Vagina (tissue), 2 donors: ENCODE measurements around the gene BPI. TPM values are rescaled to one million over a fixed set of nuclear protein-coding genes. Genes with fewer than 3 reads are reported as not detected.
"Not testable (repeated sequence)": the region's sequence is repeated elsewhere in the genome, so short reads cannot be mapped to it uniquely, and the experiment has no call there.

Source experiments
- DNase-seq, 2 donors: peaks; one replicate each; pipeline ENCODE4 v3.0.0-alpha.2; 2017; ENCODE audit errors: extremely low spot score in 2 of 2
- H3K27ac ChIP-seq: fragments of 200-600 bp; sonication (generic); one replicate; pipeline ENCODE4 v1.5.1; 2019
- H3K27me3 ChIP-seq: fragments of 200-600 bp; sonication (generic); one replicate; pipeline ENCODE4 v1.5.1; 2019
- H3K36me3 ChIP-seq, 2 donors: fragments of 200-600 bp; sonication (generic); one replicate each; pipeline ENCODE4 v1.5.1; 2017 to 2019
- H3K4me1 ChIP-seq: fragments of 200-600 bp; sonication (generic); one replicate; pipeline ENCODE4 v1.5.1; 2019
- H3K4me3 ChIP-seq, 2 donors: fragments of 200-600 bp; sonication (generic); 1 replicate in 1 of 2; 2 replicates in 1 of 2; pipeline ENCODE4 v1.5.1; 2016 to 2019
- H3K9me3 ChIP-seq: fragments of 200-600 bp; sonication (generic); one replicate; pipeline ENCODE4 v1.5.1; 2019
- POLR2A ChIP-seq, 2 donors: fragments of 450-650 bp; IDR thresholded peaks; one replicate each; pipeline ENCODE4 v1.6.1; 2017; ENCODE audit warnings: antibody characterized with exemption in 2 of 2, mild to moderate bottlenecking in 2 of 2, moderate library complexity in 2 of 2
- POLR2AphosphoS5 ChIP-seq, 2 donors: sonication (generic); formaldehyde crosslinking; IDR thresholded peaks; one replicate each; pipeline ENCODE4 v1.9.0; 2017; ENCODE audit warnings: antibody characterized with exemption in 2 of 2, mild to moderate bottlenecking in 2 of 2, low read depth in 1 of 2; ENCODE audit not compliant: insufficient read depth in 1 of 2
- intact Hi-C: fragments of 100-400 bp; cut with DNase I; formaldehyde crosslinking; loops from one replicate; pipeline ENCODE4 v1.15.1; 2023
- total RNA-seq: library from RNA; depleted of rRNA; stranded (reverse); fragments of >200 nt; gene quantifications from one replicate; pipeline ENCODE4 v1.2.3, GENCODE V29; 2016
- TF ChIP-seq, protein P1 (sequence below), 3 experiments: fragments of 450-650 bp in 2 of 3; fragments of 200-600 bp in 1 of 3; sonication (generic) in 1 of 3; IDR thresholded peaks; one replicate each; pipeline ENCODE4 v1.5.1; 2017 to 2019; ENCODE audit warnings: antibody characterized with exemption in 3 of 3, mild to moderate bottlenecking in 2 of 3, moderate library complexity in 2 of 3

The BPI gene
- total RNA-seq, 1 donor from 2014 or later, result not detected

DNA sequence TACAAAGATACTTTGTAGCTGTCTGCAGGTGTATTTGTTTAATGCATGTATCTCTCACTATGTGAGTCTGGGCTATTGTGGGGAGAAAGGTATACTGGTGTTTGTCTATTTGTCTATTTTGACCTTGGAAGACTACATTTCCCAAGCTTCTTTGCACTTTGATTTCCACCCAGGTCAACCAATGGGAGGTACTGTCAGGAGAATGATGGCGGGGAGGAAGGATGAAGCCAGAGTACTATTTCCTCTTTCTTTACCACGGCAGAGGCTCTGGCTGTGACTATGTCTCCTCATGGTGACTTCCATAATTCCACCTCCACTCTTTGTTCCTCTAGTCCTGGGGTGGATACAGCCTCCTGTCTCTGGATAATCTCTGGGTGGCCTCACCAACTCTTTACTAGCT lies 65.4 kb downstream of the BPI start:
- TF ChIP-seq POLR2AphosphoS5 (IDR thresholded peaks at IDR 0.05; ENCODE audit: insufficient read depth in 1 of 2, low read depth in 1 of 2) (no peak), POLR2A (IDR thresholded peaks at IDR 0.05) (no peak)
- TF ChIP-seq, protein P1, sequence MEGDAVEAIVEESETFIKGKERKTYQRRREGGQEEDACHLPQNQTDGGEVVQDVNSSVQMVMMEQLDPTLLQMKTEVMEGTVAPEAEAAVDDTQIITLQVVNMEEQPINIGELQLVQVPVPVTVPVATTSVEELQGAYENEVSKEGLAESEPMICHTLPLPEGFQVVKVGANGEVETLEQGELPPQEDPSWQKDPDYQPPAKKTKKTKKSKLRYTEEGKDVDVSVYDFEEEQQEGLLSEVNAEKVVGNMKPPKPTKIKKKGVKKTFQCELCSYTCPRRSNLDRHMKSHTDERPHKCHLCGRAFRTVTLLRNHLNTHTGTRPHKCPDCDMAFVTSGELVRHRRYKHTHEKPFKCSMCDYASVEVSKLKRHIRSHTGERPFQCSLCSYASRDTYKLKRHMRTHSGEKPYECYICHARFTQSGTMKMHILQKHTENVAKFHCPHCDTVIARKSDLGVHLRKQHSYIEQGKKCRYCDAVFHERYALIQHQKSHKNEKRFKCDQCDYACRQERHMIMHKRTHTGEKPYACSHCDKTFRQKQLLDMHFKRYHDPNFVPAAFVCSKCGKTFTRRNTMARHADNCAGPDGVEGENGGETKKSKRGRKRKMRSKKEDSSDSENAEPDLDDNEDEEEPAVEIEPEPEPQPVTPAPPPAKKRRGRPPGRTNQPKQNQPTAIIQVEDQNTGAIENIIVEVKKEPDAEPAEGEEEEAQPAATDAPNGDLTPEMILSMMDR (IDR thresholded peaks at IDR 0.05), result no peak
- Histone ChIP-seq H3K27ac (no peak overlapping the region), H3K27me3 (no peaks in the 10 kb centered on the region), H3K4me1 (no peaks in the 10 kb centered on the region), H3K9me3 (no peaks in the 10 kb centered on the region), H3K36me3 (no peaks in the 10 kb centered on the region), H3K4me3 (no peak overlapping the region)
- DNase-seq, result no peak
- intact Hi-C loops, result no loop called here

DNA sequence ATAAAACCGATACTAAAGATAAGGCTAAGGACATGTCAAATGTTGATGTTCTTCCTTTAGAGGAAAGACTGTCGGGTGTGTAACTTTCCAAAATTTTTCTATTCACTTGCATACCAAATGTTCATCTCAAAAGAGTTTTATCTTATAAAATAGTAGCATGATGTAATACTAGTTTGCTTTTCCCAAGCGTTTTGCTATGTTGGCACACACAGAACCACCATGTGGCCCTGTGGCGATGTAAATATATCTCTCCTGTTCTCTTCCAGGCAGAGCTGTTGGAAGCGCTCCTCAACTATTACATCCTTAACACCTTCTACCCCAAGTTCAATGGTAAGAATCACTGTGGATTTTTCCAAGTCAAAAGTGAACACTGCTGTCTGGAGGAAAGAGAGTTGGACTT lies 68.8 kb downstream of the BPI start:
- no peak for DNase-seq
- H3K4me3 ChIP-seq, result no peak overlapping the region
- no peaks in the 10 kb centered on the region for H3K27me3 ChIP-seq
- H3K9me3 ChIP-seq, result no peaks in the 10 kb centered on the region
- no peak for TF ChIP-seq POLR2AphosphoS5 (IDR thresholded peaks at IDR 0.05; ENCODE audit: insufficient read depth in 1 of 2, low read depth in 1 of 2)
- TF ChIP-seq POLR2A (IDR thresholded peaks at IDR 0.05), result no peak
- TF ChIP-seq, protein P1 (IDR thresholded peaks at IDR 0.05), result no peak
- H3K36me3 ChIP-seq, result no peaks in the 10 kb centered on the region
- intact Hi-C loops, result no loop called here
- no peaks in the 10 kb centered on the region for H3K4me1 ChIP-seq
- no peak overlapping the region for H3K27ac ChIP-seq

DNA sequence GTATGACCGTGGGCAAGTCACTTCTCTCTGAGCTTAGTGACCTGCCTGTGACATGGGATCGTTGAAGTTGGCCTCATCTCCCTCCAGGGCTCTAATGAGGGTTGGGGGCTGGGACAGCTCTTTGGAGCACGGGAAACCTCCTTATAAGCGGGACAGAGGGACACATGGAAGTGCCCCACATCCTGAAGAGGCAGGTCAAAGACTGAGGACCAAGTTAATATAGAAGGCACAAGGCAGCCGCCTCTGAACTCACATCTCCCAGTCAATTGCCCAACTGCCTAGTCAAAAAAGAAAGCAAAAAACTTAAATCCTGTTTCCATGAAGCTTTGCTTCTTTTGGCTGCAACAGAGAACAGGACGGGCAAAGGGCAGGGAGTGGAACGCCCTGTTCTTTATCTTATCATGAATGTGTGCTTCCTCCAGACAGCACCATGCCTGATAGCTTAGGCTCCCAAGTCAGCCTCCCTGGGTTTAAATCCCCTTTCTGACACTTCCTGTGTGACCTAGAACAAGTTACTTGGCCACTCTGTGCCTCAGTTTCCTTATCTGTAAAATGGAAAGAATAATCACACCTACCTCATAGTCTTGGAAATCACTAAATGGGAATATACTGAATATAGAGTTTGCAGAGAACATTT lies 69.4 kb downstream of the BPI start:
- no peak for DNase-seq
- intact Hi-C loops, result no loop called here
- Histone ChIP-seq H3K27me3 (no peaks in the 10 kb centered on the region), H3K36me3 (no peaks in the 10 kb centered on the region), H3K4me1 (no peaks in the 10 kb centered on the region), H3K9me3 (no peaks in the 10 kb centered on the region), H3K4me3 (no peak overlapping the region), H3K27ac (no peak overlapping the region)
- TF ChIP-seq POLR2A (IDR thresholded peaks at IDR 0.05) (no peak), POLR2AphosphoS5 (IDR thresholded peaks at IDR 0.05; ENCODE audit: insufficient read depth in 1 of 2, low read depth in 1 of 2) (peak in 1 of 2 donors; percentile 27)
- TF ChIP-seq, protein P1 (IDR thresholded peaks at IDR 0.05), result no peak

DNA sequence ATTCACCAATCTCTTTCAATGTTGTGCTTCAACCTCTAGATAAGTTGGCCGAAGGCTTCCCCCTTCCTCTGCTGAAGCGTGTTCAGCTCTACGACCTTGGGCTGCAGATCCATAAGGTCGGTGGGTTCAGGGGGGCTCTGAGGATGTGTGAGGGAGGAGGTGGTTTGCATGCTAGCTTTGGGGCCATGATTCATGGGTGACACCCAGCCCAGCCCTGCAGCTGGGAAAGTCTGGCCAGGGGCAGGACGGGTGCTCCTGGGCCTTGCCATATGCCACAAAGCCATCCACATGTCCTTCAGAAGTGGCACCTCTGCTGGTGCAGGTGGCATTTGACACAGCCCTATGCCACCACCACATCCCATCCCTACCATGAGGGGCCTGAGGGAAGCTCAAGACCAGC lies 69.9 kb downstream of the BPI start:
- DNase-seq, result no peak
- Histone ChIP-seq H3K9me3 (no peaks in the 10 kb centered on the region), H3K27ac (no peak overlapping the region), H3K27me3 (no peaks in the 10 kb centered on the region), H3K4me1 (no peaks in the 10 kb centered on the region), H3K4me3 (no peak overlapping the region), H3K36me3 (no peaks in the 10 kb centered on the region)
- intact Hi-C loops, result no loop called here
- TF ChIP-seq, protein P1 (IDR thresholded peaks at IDR 0.05), result no peak
- no peak for TF ChIP-seq POLR2A (IDR thresholded peaks at IDR 0.05)
- no peak for TF ChIP-seq POLR2AphosphoS5 (IDR thresholded peaks at IDR 0.05; ENCODE audit: insufficient read depth in 1 of 2, low read depth in 1 of 2)

- intact Hi-C loops, result no loop called here
- TF ChIP-seq, protein P1 (IDR thresholded peaks at IDR 0.05), result no peak
- TF ChIP-seq POLR2A (IDR thresholded peaks at IDR 0.05) (no peak), POLR2AphosphoS5 (IDR thresholded peaks at IDR 0.05; ENCODE audit: insufficient read depth in 1 of 2, low read depth in 1 of 2) (no peak)
- Histone ChIP-seq H3K9me3 (no peaks in the 10 kb centered on the region), H3K27ac (no peak overlapping the region), H3K4me1 (no peaks in the 10 kb centered on the region), H3K4me3 (no peak overlapping the region), H3K27me3 (no peaks in the 10 kb centered on the region), H3K36me3 (no peaks in the 10 kb centered on the region)
- DNase-seq, result no peak
These were observed 73.2 kb downstream of the BPI start for GRCh38 chr20:38377039-38377685.

- H3K27ac ChIP-seq, DNase-seq, intact Hi-C loops, H3K4me3 ChIP-seq, H3K4me1 ChIP-seq, H3K27me3 ChIP-seq, H3K36me3 ChIP-seq, H3K9me3 ChIP-seq: not testable (repeated sequence)
These were observed 73.9 kb downstream of the BPI start for GRCh38 chr20:38377838-38378237.
